Measurements from ENCODE around the gene WDFY1. TPM values are rescaled to one million over a fixed set of nuclear protein-coding genes. Genes with fewer than 3 reads are reported as not detected.

WDFY1 gene
- total RNA-seq, 1 experiment from 2014 or later: 44.7 TPM

- H4K20me1 ChIP-seq (ENCODE audit: insufficient read depth): peaks cover 6% of the 10 kb centered on the region; the same call in 1 of the 2 replicates
- no peak for ATAC-seq
- DNase-seq (ENCODE audit: low read depth, low spot score): no peak
- no peak overlapping the region for H3K4me3 ChIP-seq (replicated peaks in 1 of 2; ENCODE audit: low read depth in 1 of 2, low read length in 2 of 2)
- ChIA-PET POLR2A (no interaction called here), RAD21 (ENCODE audit: low non-redundant PET in 1 of 2, low total read pairs in 2 of 2, uncharacterized antibody in 2 of 2, unreplicated experiment in 2 of 2) (no interaction called here), CTCF (interaction anchor here (0.9 to 6.2 kb wide), 2 partner anchors 10 to 315 kb away, joined by 3 to 170 read pairs; no protein-coding TSS in a partner anchor)
- H3K9ac ChIP-seq (ENCODE audit: low read length): no peak overlapping the region
- H2AFZ ChIP-seq (ENCODE audit: low read depth, low read length, poor library complexity, severe bottlenecking): no peak overlapping the region
- H3K27ac ChIP-seq (ENCODE audit: low read depth, low read length): no peak overlapping the region
- no peak for TF ChIP-seq MAX (IDR thresholded peaks at IDR 0.05)
- no peak for TF ChIP-seq ZFX (IDR thresholded peaks at IDR 0.05)
- TF ChIP-seq FOSL1 (IDR thresholded peaks at IDR 0.05; ENCODE audit: low read depth): no peak
- TF ChIP-seq YY1 (IDR thresholded peaks at IDR 0.05; ENCODE audit: extremely low read depth, insufficient replicate concordance, low read depth, low read length): no peak
- no peak for TF ChIP-seq POLR2AphosphoS5 (IDR thresholded peaks at IDR 0.05; ENCODE audit: low read depth, low read length)
- TF ChIP-seq REST (IDR thresholded peaks at IDR 0.05; ENCODE audit: low read depth): no peak
- no peak for TF ChIP-seq EGR1 (IDR thresholded peaks at IDR 0.05; ENCODE audit: low read depth)
- no peak for TF ChIP-seq ZBTB33 (IDR thresholded peaks at IDR 0.05; ENCODE audit: extremely low read depth, insufficient replicate concordance, low read length)
- no peak for TF ChIP-seq JUND (IDR thresholded peaks at IDR 0.05)
- no peak for TF ChIP-seq RAD21 (IDR thresholded peaks at IDR 0.05; ENCODE audit: low read depth)
- no peak for TF ChIP-seq SRF (IDR thresholded peaks at IDR 0.05; ENCODE audit: low read depth)
- BruUV-seq (replicated peaks): no TSS peak
- H3K9me3 ChIP-seq (ENCODE audit: control insufficient read depth in 1 of 2, insufficient read depth in 1 of 2, low read depth in 1 of 2, low read length in 2 of 2): no peaks in the 10 kb centered on the region
- no peaks in the 10 kb centered on the region for H3K9me2 ChIP-seq (ENCODE audit: insufficient read depth)
- H3K4me1 ChIP-seq (ENCODE audit: control insufficient read depth in 1 of 2, insufficient read depth in 2 of 2, low read length in 2 of 2): no peaks in the 10 kb centered on the region
- H3K27me3 ChIP-seq (ENCODE audit: insufficient read depth, low read length): no peaks in the 10 kb centered on the region
- no peak overlapping the region for H3K4me2 ChIP-seq (ENCODE audit: low read length)
- H3K79me2 ChIP-seq (ENCODE audit: insufficient read depth, low read length): peaks cover 26% of the 10 kb centered on the region
- H3K36me3 ChIP-seq (ENCODE audit: control insufficient read depth in 1 of 2, insufficient read depth in 2 of 2, low read length in 2 of 2): peaks cover 13 to 18% of the 10 kb centered on the region in 2 experiments; a peak in 3 of 4 replicates
- intact Hi-C loops (cut with micrococcal nuclease): loop anchor here (10.0 kb wide), 1 partner anchor 993 kb away; no protein-coding TSS in a partner anchor
These were observed 22.8 kb upstream of the WDFY1 start for GRCh38 chr2:223967981-223968380.

Measured in HCT116 (cell line).